GM12873 (cell line): Measurements from ENCODE around the gene HDC.

Source experiments
- TF ChIP-seq, protein P1 (sequence below): IDR thresholded peaks from 2 replicates; pipeline ENCODE4 v1.5.1; 2012; ENCODE audit warnings: low read depth, mild to moderate bottlenecking, moderate library complexity, low read length, control low read depth; ENCODE audit not compliant: insufficient read depth; ENCODE audit errors: missing control alignments

The HDC gene

DNA sequence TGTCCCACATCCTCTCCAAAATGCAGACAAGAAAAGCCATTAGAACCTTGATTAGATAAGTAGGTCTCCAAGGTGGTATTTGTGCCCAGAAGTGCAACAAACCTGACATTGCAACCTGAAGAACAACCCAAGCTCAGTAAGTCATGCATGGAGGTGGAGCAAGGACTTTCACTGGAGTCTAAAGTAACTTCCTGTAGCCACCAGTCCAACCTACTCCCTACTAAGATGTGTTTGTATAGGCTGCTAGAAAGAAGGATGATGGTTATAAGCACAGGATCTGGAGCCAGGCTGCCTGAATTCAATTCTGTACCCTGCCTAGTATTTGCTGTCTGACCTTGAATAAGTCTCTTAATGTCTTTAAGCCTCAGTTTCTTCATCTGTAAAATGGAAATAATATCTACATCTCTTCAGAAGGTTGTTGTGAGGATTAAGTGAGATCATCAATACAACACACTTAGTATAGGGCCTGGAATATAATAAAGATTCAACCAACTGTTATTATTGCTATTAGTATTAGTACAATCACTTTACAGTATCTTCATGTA, 32.3 kb downstream of the HDC start:
- TF ChIP-seq, protein P1, sequence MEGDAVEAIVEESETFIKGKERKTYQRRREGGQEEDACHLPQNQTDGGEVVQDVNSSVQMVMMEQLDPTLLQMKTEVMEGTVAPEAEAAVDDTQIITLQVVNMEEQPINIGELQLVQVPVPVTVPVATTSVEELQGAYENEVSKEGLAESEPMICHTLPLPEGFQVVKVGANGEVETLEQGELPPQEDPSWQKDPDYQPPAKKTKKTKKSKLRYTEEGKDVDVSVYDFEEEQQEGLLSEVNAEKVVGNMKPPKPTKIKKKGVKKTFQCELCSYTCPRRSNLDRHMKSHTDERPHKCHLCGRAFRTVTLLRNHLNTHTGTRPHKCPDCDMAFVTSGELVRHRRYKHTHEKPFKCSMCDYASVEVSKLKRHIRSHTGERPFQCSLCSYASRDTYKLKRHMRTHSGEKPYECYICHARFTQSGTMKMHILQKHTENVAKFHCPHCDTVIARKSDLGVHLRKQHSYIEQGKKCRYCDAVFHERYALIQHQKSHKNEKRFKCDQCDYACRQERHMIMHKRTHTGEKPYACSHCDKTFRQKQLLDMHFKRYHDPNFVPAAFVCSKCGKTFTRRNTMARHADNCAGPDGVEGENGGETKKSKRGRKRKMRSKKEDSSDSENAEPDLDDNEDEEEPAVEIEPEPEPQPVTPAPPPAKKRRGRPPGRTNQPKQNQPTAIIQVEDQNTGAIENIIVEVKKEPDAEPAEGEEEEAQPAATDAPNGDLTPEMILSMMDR = no peak

DNA sequence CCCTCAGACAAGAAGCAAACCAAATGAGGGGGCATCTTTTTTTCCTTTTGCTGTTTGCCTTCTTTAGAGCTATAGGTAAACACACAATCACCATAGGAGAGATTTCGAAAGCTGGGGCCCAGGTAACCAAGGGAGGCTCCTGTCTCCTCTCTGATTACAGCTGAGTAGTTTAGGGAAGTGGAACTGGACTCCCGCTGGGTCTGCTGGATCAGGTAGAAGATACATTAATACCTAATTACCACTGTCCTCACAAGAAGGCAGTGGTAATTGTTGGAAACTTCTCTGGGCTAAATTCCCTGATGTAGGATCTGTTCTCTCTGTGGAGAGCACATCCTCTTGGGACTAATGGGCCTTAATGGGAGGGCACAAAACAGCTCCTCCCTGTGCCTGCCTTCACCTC, 32.7 kb downstream of the HDC start:
- TF ChIP-seq, protein P1 = no peak

DNA sequence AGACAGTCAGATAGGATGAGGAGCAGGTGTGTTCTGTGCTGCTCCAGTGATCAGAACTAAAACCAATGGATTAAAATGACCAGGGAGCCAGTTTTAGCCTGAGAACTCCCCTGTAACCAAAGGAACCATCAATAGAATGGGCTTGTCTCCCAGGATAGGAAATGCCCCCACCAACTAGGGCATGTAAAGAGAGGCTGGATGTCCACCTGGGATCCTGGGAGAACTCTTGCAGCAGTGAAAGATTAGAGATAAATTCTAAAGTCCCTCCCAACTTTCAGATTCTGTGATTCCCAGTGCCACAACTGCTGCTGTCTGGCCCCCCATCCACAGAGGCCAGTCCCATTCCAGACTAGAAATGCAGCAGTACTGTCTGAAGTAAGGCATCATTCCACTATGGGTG, 33.8 kb downstream of the HDC start:
- TF ChIP-seq, protein P1 = no peak

DNA sequence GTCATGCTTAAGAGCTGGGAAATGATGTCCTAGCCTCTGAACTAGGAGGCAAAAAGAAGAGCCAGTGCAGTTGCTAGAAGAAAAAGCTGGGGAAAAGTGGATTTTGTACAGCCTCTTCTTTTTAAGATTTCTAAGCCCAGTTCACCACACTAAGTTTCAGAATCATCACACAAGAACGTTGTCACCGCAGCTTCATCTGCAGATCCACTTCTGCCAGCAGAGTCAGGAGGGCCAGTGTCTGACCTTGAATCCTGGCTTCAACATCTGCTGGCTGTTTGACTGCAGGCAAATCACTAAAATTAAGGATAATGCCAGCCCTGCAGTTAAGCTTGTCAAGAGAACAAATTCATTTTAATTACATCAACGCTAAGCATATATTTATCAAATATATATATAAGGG, 36.2 kb downstream of the HDC start:
- TF ChIP-seq, protein P1 = no peak

DNA sequence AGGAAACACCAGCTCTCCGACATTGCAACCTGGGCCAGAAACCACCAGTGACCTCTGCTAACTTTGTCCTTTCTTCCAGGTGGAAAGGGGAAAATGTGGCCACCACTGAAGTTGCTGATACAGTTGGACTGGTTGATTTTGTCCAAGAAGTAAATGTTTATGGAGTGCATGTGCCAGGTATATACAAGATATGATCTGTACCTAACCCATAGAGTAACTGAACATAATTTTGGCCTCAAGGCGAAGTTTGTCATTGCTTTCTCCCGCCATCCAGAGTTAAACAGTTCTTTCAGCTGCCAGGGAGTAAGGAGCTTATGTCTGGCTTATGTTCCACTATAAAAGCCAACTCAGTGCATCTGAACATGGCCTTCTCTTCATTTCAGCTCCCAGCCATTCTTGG, 36.7 kb downstream of the HDC start:
- TF ChIP-seq, protein P1 = no peak

DNA sequence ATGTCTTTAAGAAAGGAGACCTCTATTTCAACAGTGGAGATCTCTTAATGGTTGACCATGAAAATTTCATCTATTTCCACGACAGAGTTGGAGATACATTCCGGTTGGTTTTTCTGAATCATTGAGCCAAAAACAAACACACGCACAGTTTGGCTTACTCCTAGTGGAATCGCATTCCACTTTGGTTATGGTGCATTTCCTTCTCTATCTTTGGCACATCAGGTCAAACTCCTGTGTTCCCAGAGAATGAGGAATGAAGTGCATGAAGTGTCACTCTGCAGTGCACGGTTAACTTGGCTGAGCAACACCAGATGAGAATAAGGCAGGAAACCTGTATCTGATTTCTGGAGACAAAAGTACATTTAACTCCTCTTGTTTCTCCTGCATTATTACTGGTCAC, 38.5 kb downstream of the HDC start:
- TF ChIP-seq, protein P1 = no peak

DNA sequence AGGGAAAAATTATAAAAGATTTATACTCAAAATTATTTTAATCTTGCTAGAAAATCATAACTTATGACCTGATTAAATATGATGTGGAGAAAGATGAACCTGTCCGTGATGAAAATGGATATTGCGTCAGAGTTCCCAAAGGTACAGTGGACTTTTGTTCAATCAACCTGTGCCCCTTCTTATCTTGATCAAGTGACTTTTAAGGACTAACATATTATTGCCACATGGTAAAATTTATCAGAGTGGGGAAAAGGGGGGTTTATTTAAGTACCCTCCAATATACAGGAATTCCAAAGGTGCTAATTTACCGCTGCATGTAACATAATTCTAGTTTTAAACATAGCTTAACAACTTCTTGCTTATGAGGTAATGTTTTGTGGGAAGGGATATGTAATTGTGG, 39.6 kb downstream of the HDC start:
- TF ChIP-seq, protein P1 = no peak
